Mesothelial cell of epicardium (in vitro differentiated cells): ENCODE data around the gene TLE4. TPM values are rescaled to one million over a fixed set of nuclear protein-coding genes. Genes with fewer than 3 reads are reported as not detected.

Experiments used
- DNase-seq, 2 experiments: peaks; one replicate each; pipeline ENCODE4 v3.0.0; 2021; ENCODE audit warnings: low spot score in 2 of 2; ENCODE audit not compliant: unreplicated experiment in 2 of 2
- H3K27ac Mint-ChIP-seq: 2 replicates; pipeline ENCODE4 v1.8.0; 2021; ENCODE audit warnings: mixed read lengths
- H3K27me3 Mint-ChIP-seq: 2 replicates; pipeline ENCODE4 v1.8.0; 2021; ENCODE audit warnings: low read depth, mixed read lengths
- H3K36me3 Mint-ChIP-seq: 2 replicates; pipeline ENCODE4 v1.8.0; 2021; ENCODE audit warnings: mixed read lengths
- H3K4me1 Mint-ChIP-seq: 2 replicates; pipeline ENCODE4 v1.8.0; 2021; ENCODE audit warnings: mixed read lengths
- H3K4me3 Mint-ChIP-seq: 2 replicates; pipeline ENCODE4 v1.8.0; 2021; ENCODE audit warnings: mild to moderate bottlenecking, moderate library complexity, mixed read lengths
- H3K9me3 Mint-ChIP-seq: 2 replicates; pipeline ENCODE4 v1.8.0; 2021; ENCODE audit warnings: mixed read lengths
- total RNA-seq: library from RNA; stranded (reverse); gene quantifications from 3 replicates; pipeline ENCODE4 v1.2.1, GENCODE V29; 2021
- TF ChIP-seq, protein P1 (sequence below): fragments of 200-600 bp; sonication (generic); IDR thresholded peaks from one replicate; pipeline ENCODE4 v1.5.0; 2021; ENCODE audit warnings: antibody characterized with exemption; ENCODE audit not compliant: unreplicated experiment

TLE4 gene
- total RNA-seq, 1 donor from 2014 or later = 63.6 TPM

DNA sequence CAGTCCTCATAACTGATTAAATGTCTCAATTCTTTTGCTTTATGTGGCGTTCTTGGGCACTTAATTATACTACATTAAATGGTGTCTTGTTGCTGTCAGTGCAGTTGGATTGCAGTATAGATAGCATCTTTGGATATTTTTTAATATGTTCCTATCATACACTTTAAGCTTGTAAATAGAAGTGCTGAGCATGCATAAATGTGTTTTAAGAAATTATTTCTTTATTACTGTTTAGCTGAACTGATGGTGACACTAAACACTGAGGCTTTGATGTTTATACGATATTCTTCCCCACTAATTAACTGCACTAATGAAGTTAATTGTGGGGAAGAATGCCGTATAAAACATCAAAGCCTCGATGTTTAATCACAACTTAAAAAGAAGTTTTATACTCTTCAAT lies 116.6 kb downstream of the TLE4 start:
- no peak for DNase-seq
- H3K4me3 Mint-ChIP-seq = no peak overlapping the region
- H3K27ac Mint-ChIP-seq = no peak overlapping the region
- no peaks in the 10 kb centered on the region for H3K9me3 Mint-ChIP-seq
- no peaks in the 10 kb centered on the region for H3K27me3 Mint-ChIP-seq
- TF ChIP-seq, protein P1, sequence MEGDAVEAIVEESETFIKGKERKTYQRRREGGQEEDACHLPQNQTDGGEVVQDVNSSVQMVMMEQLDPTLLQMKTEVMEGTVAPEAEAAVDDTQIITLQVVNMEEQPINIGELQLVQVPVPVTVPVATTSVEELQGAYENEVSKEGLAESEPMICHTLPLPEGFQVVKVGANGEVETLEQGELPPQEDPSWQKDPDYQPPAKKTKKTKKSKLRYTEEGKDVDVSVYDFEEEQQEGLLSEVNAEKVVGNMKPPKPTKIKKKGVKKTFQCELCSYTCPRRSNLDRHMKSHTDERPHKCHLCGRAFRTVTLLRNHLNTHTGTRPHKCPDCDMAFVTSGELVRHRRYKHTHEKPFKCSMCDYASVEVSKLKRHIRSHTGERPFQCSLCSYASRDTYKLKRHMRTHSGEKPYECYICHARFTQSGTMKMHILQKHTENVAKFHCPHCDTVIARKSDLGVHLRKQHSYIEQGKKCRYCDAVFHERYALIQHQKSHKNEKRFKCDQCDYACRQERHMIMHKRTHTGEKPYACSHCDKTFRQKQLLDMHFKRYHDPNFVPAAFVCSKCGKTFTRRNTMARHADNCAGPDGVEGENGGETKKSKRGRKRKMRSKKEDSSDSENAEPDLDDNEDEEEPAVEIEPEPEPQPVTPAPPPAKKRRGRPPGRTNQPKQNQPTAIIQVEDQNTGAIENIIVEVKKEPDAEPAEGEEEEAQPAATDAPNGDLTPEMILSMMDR = no peak
- H3K36me3 Mint-ChIP-seq = peaks cover 6% of the 10 kb centered on the region
- H3K4me1 Mint-ChIP-seq = peaks cover 41% of the 10 kb centered on the region

DNA sequence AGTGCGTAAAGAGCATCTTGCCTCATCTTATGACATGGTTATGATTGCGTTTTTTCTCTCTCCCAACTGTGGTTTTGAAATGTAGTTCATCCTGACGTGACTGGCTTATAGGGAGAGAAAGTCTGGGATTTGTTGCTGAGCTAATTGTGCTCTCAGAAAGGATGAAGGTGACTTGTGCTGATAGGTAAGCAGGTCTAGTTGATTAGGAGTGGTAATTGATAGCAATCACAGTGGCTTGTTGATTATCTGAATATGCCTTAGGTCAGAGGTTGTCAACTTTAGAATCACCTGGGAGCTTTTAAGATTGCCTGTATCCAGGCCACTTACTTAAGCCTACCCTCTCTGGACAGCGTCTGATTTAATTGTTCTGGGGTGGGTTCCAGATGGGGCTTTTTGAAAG lies 117.8 kb downstream of the TLE4 start:
- TF ChIP-seq, protein P1 = no peak
- DNase-seq = no peak
- Mint-ChIP-seq H3K27me3 (no peaks in the 10 kb centered on the region), H3K27ac (no peak overlapping the region), H3K4me3 (no peak overlapping the region), H3K4me1 (peaks cover 51% of the 10 kb centered on the region), H3K36me3 (peaks cover 6% of the 10 kb centered on the region), H3K9me3 (no peaks in the 10 kb centered on the region)

DNA sequence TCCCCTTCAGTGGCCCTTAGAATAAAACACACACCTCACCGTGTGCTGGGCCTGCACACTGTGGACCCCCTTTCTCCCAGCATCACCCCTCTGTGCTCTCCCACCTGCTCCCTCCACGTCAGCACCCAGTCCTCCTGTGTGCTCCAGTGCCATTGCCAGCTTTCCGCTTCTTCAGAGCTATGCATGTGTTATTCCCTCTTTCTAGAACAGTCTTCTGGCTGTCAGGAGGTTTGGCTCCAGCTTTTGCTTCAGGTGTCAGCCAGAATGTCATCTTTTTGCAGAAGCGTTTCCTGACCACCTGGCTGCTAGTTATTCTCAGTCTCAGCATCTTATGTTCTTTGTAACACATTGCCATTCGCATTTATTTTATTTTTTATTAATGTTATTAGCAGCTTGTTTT lies 119.7 kb downstream of the TLE4 start:
- H3K4me3 Mint-ChIP-seq = no peak overlapping the region
- H3K27me3 Mint-ChIP-seq = no peaks in the 10 kb centered on the region
- TF ChIP-seq, protein P1 = no peak
- H3K4me1 Mint-ChIP-seq = peaks cover 45% of the 10 kb centered on the region
- H3K9me3 Mint-ChIP-seq = no peaks in the 10 kb centered on the region
- no peak overlapping the region for H3K27ac Mint-ChIP-seq
- H3K36me3 Mint-ChIP-seq = peaks cover 6% of the 10 kb centered on the region
- no peak for DNase-seq

DNA sequence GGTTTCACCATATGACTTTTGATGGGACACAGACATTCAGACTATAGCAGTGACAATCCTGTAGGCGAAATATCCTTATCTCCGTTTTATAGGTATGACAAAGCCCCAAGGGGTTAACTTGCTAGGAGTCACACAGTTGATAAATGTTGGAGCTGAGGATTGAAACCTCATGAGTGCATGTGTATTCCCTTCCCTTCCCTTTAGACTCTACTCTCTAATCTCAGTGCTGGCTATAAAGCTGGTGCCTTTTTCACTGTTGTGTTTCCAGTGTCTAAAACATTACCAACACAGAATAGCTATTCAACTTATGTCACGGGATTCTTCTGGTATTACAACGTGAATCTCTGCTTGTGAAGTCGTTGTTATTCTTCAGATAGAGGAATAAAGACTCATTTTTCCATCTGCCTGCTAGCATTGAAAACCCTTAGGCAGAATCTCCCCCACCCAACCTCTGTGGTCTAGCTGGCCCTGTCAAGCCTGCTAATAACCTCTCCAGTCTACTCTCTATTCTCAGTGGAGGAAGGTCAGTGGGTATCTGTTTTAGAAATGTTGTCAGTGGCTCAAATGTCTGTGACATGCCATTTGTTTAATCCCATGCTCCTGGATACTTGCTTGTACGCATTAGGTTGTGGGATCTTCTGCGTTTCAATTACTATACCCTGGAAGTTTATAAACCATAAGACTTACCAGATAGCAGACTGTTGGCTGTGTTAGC lies 121.2 kb downstream of the TLE4 start:
- Mint-ChIP-seq H3K27me3 (no peaks in the 10 kb centered on the region), H3K27ac (no peak overlapping the region), H3K36me3 (no peaks in the 10 kb centered on the region), H3K4me1 (peaks cover 42% of the 10 kb centered on the region), H3K4me3 (no peak overlapping the region), H3K9me3 (no peaks in the 10 kb centered on the region)
- no peak for DNase-seq
- TF ChIP-seq, protein P1 = no peak

DNA sequence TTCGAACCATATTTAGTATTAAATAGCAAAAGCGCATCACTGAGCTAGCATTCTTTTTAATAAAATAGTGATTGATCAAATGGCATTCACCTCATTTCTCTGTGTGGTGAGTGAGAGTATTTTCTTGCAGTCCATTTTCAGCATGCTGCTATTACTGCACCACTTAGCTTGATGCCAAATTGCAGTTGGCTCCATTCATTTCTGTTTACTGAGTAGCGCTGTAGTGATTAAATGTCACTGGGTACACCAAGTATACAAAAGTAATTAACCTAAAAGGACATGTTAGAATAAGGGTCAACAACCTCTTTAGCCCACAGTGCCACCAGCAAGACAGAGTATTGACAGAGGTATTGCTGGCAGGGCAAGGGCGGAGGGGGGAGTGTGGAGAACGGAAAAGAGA lies 122.0 kb downstream of the TLE4 start:
- H3K4me3 Mint-ChIP-seq = no peak overlapping the region
- H3K9me3 Mint-ChIP-seq = no peaks in the 10 kb centered on the region
- DNase-seq = no peak
- H3K36me3 Mint-ChIP-seq = no peaks in the 10 kb centered on the region
- H3K4me1 Mint-ChIP-seq = peaks cover 37% of the 10 kb centered on the region
- H3K27me3 Mint-ChIP-seq = no peaks in the 10 kb centered on the region
- no peak overlapping the region for H3K27ac Mint-ChIP-seq
- TF ChIP-seq, protein P1 = no peak
